BJ (cell line): ENCODE measurements around the gene SBNO1. TPM values are rescaled to one million over a fixed set of nuclear protein-coding genes. Genes with fewer than 3 reads are reported as not detected.

Experiments
- CTCF ChIA-PET: fragments of 350-600 bp; formaldehyde crosslinking; extraction: SDS; loops from one replicate; lab custom pipeline; 2021; ENCODE audit warnings: antibody characterized with exemption, inconsistent platforms; lab: Yijun Ruan, JAX
- POLR2A ChIA-PET: fragments of 300-600 bp; sonication (Branson Sonifier 250); formaldehyde crosslinking; extraction: SDS; loops from one replicate; lab custom pipeline; 2021; ENCODE audit warnings: antibody characterized with exemption; lab: Charles Lee
- DNase-seq: peaks from one replicate; pipeline ENCODE4 v3.0.0-alpha.2; 2011; ENCODE audit warnings: low read depth
- H3K27me3 ChIP-seq: 2 replicates; pipeline ENCODE4 v1.6.0; 2011; ENCODE audit warnings: low read length; ENCODE audit not compliant: control insufficient read depth, insufficient read depth
- H3K36me3 ChIP-seq: 2 replicates; pipeline ENCODE4 v1.5.1; 2011; ENCODE audit warnings: low read length; ENCODE audit not compliant: control insufficient read depth, insufficient read depth
- H3K4me3 ChIP-seq: 2 replicates; pipeline ENCODE4 v1.5.1; 2011; ENCODE audit warnings: low read depth, mild to moderate bottlenecking, control low read depth, low read length
- CTCF ChIP-seq: IDR thresholded peaks from 2 replicates; pipeline ENCODE4 v1.5.1; 2011; ENCODE audit warnings: low read depth, mild to moderate bottlenecking, control low read depth, inconsistent platforms, low read length, moderate library complexity; ENCODE audit not compliant: insufficient read depth
- polyA plus RNA-seq: library from polyadenylated mRNA; depleted of rRNA; stranded (reverse); fragments of >200 nt; gene quantifications from 2 replicates; pipeline ENCODE4 v1.2.3, GENCODE V29; 2011

Gene SBNO1
- polyA plus RNA-seq, 1 experiment = 4.8 TPM

GRCh38 chr12:123280971-123281370 lies 83.7 kb downstream of the SBNO1 start:
- Histone ChIP-seq H3K4me3 (no peak overlapping the region), H3K36me3 (no peaks in the 10 kb centered on the region), H3K27me3 (no peaks in the 10 kb centered on the region)
- TF ChIP-seq CTCF = no peak
- POLR2A ChIA-PET = interaction anchor here (0.6 kb wide), 1 partner anchor 302 kb away, joined by 12 read pairs; no protein-coding TSS in a partner anchor
- CTCF ChIA-PET = no interaction called here
- DNase-seq = no peak

- Histone ChIP-seq H3K36me3 (no peaks in the 10 kb centered on the region), H3K27me3 (no peaks in the 10 kb centered on the region), H3K4me3 (no peak overlapping the region)
- no peak for TF ChIP-seq CTCF
- DNase-seq = no peak
- CTCF ChIA-PET = interaction anchor here (0.7 kb wide), 1 partner anchor 323 kb away, joined by 3 read pairs; no protein-coding TSS in a partner anchor
- POLR2A ChIA-PET = interaction anchor here (0.7 kb wide), 1 partner anchor 24 kb away, joined by 16 read pairs; no protein-coding TSS in a partner anchor
Measured at GRCh38 chr12:123278101-123278627, 86.5 kb downstream of the SBNO1 start.

- ChIA-PET POLR2A (no interaction called here), CTCF (no interaction called here)
- Histone ChIP-seq H3K4me3 (no peak overlapping the region), H3K27me3 (no peaks in the 10 kb centered on the region), H3K36me3 (no peaks in the 10 kb centered on the region)
- no peak for DNase-seq
- TF ChIP-seq CTCF = no peak
Measured at GRCh38 chr12:123273166-123273565, 91.5 kb downstream of the SBNO1 start.

GRCh38 chr12:123271001-123271668 lies 93.5 kb downstream of the SBNO1 start:
- CTCF ChIA-PET = interaction anchor here (1.5 kb wide), 1 partner anchor 113 kb away, joined by 4 read pairs; the partner anchor contains the start of gene KMT5A
- Histone ChIP-seq H3K4me3 (peak overlapping the region; percentile 84), H3K27me3 (no peaks in the 10 kb centered on the region), H3K36me3 (peaks cover 6% of the 10 kb centered on the region)
- DNase-seq = no peak
- POLR2A ChIA-PET = no interaction called here
- TF ChIP-seq CTCF = peak; percentile 36

GRCh38 chr12:123270214-123271000 lies 94.2 kb downstream of the SBNO1 start:
- DNase-seq = no peak
- CTCF ChIA-PET = interaction anchor here (0.9 to 1.5 kb wide), 6 partner anchors 13 to 398 kb away, joined by 3 to 5 read pairs (median 4); partner anchors contain the start of genes DDX55, KMT5A, MPHOSPH9 and MTRFR
- POLR2A ChIA-PET = interaction anchor here (1.2 kb wide), 1 partner anchor 38 kb away, joined by 4 read pairs; the partner anchor contains the start of gene MPHOSPH9
- H3K36me3 ChIP-seq = peaks cover 11% of the 10 kb centered on the region
- H3K4me3 ChIP-seq = peak overlapping the region; percentile 84
- no peaks in the 10 kb centered on the region for H3K27me3 ChIP-seq
- TF ChIP-seq CTCF = no peak; the same call in 1 of the 2 replicates
